HG02610 (cell line): ENCODE measurements around the gene LRRC37B.
"Not testable (repeated sequence)": the region's sequence is repeated elsewhere in the genome, so short reads cannot be mapped to it uniquely, and the experiment has no call there.

Source experiments
- ATAC-seq: cut with Tn5 transposase; IDR thresholded peaks from one replicate; pipeline ENCODE4 v1.9.1; 2021; ENCODE audit warnings: mild to moderate bottlenecking, moderate library complexity; ENCODE audit not compliant: unreplicated experiment

LRRC37B gene

GRCh38 chr17:32006957-32007462 is at the start of gene LRRC37B:
LRRC37B (plus strand) TSS chr17:32007383; CDS start chr17:32021393, 14,010 bp downstream.
- ATAC-seq, result peak; percentile 81

DNA sequence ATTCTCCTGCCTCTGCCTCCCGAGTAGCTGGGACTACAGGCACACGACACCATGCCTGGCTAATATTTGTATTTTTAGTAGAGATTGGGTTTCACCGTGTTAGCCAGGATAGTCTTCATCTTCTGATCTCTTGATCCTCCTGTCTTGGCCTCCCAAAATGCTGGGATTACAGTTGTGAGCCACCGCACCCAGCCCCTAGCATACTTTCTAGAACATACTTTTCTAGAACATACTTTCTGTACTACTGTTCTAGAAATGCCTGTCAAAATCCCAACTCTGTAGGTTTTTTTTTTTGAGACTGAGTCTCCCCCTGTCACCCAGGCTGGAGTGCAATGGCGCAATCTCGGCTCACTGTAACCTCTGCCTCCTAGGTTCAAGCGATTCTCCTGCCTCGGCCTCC is 43.1 kb upstream of the LRRC37B start:
- ATAC-seq, result not testable (repeated sequence)

- no peak for ATAC-seq
Measured at GRCh38 chr17:31967648-31968047, 39.5 kb upstream of the LRRC37B start.

DNA sequence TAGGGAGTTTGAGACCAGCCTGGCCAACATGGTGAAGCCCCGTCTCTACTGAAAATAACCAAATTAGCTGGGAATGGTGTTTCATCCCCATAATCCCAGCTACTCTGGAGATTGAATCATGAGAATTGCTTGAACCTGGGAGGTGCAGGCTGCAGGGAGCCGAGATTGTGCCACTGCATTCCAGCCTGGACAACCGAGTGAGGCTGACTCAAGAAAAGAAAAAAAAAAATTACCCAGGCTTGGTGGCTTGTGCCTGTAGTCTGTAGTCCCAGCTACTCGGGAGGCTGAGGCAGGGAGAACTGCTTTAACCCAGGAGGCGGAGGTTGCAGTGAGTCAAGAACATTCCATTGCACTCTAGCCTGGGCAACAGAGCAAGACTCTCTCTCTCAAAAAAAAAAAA is 36.8 kb upstream of the LRRC37B start:
- ATAC-seq, result not testable (repeated sequence)

DNA sequence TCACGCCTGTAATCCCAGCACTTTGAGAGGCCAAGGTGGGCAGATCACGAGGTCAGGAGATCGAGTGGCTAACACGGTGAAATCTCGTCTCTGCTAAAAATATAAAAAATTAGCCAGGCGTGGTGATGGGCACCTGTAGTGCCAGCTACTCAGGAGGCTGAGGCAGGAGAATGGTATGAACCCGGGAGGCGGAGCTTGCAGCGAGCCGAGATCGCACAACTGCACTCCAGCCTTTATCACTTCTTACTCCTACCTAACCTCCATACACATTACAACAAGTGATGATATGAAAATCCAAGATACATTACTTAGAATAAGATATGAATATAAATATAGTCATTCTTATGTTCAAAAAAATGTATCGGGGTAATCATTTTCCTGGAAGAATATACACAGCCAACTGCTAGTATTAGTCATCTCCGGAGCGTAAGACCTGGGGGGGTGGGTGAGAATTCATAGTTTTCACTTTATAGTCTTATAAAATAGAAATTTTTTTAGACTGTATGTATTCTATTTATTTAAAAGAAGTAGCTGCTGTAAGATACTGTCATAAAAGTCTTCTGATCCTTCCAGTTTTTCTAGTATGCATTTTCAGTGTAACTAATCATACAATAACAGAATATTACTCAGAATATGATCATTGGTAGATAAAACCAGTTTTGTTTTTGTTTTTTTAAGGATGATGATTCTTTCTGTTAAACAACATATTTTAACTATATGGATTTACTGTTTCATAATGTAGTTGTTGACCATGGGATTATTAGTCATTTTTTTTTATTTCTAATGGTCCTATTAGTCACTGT is 32.7 kb upstream of the LRRC37B start:
- not testable (repeated sequence) for ATAC-seq

GRCh38 chr17:31975391-31975790 is 31.8 kb upstream of the LRRC37B start:
- not testable (repeated sequence) for ATAC-seq

DNA sequence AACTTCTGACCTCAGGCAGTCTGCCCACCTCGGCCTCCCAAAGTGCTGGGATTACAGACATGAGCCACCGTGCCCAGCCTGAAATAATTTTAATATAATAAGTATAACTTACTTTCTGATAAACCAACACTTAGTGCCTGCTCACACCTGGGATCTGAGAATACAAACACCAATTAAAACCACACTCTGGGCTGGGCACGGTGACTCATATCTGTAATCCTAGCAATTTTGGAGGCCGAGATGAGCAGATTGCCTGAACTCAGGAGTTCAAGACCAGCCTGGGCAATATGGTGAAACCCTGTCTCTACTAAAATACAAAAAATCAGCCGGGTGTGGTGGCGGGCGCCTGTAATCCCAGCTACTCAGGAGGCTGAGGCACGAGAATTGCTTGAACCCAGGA is 15.4 kb upstream of the LRRC37B start:
- ATAC-seq, result not testable (repeated sequence)

DNA sequence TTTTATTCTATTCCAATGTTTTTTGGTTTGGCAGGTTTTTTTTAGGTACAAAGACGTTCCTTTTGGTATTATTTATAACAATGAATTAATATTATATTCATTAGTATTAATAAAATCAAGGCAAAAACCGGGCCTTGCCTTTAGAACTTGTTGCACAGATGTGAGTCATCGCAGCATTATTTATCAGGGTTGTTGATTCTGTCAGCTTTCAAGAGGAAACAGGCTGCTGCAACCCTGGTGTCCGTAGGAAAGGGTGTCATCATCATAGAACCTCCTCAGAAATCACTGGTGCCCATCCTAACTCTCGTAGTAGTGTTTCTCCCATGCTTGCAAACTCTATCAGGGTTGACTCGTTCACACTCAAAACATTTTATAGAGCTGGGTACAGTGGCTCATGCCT is 10.2 kb upstream of the LRRC37B start:
- ATAC-seq, result no peak

GRCh38 chr17:32007463-32008298 is 498 bp downstream of the LRRC37B start:
- peak; percentile 35 for ATAC-seq

DNA sequence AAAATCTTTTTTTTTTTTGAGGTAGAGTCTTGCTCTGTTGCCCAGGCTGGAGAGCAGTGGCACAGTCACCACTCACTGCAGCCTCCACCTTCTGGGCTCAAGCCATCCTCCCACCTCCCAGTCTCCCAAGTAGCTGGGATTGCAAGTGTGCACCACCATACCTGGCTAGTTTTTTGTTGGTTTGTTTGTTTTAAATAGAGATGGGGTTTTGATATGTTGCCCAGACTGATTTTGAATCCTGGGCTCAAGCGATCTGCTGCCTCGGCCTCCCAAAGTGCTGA is 2.0 kb downstream of the LRRC37B start:
- ATAC-seq, result no peak

- no peak for ATAC-seq
Measured at GRCh38 chr17:32010114-32010513, 2.9 kb downstream of the LRRC37B start.

DNA sequence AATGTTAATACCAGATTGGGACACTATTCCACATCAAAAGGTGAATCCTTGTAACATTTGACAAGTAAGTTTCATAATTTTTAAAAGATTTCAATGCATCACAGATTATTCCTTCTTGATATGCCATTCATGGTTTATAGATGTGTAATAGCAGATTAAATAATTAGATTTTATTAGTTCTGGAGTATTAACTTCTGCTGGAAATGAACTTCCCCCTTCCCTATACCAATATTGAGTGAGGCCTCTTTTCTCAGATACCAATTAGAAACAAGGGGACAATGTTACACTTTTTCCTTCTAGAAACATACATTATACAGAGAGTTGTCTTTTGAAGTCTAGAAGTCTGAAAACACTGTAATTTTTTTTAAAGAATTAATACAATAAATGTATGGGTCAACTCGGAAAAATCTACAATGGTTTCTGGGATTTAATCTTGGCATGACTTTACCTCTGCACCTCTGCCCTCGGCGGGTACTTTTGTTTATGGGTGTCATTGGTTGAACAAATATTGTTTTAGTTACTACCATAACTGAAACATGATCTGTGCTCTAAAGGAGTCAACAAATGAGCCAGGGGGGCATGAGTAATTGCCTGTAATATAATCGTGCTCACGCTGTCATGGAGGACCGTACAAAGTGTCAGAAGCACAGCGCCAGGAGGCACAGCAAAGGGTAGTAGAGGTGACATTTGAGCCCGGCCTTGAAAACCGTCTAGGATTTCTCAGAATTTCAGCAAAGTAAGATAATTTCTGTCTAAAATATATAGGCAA is 8.2 kb downstream of the LRRC37B start:
- no peak for ATAC-seq

DNA sequence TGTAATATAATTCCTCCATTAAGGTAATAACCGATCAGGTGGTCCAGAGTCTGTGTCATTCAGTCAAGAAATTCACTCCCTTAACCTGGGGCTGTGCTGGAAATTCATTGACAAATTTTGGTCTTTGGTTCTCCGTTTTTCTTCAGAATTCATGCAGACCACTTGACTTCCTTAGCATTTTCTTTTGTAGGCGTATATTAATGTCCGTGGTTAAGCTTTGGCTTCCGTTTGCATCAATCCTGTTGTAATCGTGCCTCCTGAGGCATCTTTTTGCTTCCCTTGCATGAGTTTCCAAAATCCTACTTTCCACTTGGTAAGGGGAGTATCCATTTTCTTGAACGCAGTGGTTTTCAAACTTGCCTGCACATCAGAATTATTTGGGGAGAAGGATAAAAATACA is 9.0 kb downstream of the LRRC37B start:
- no peak for ATAC-seq

GRCh38 chr17:32019228-32019627 is 12.0 kb downstream of the LRRC37B start:
- no peak for ATAC-seq

- ATAC-seq, result no peak
Measured at GRCh38 chr17:32020943-32021614, 13.9 kb downstream of the LRRC37B start.

GRCh38 chr17:32021615-32021955 is 14.4 kb downstream of the LRRC37B start:
- no peak for ATAC-seq

GRCh38 chr17:32022554-32022953 is 15.4 kb downstream of the LRRC37B start:
- ATAC-seq, result not testable (repeated sequence)

GRCh38 chr17:32027271-32027670 is 20.1 kb downstream of the LRRC37B start:
- not testable (repeated sequence) for ATAC-seq

DNA sequence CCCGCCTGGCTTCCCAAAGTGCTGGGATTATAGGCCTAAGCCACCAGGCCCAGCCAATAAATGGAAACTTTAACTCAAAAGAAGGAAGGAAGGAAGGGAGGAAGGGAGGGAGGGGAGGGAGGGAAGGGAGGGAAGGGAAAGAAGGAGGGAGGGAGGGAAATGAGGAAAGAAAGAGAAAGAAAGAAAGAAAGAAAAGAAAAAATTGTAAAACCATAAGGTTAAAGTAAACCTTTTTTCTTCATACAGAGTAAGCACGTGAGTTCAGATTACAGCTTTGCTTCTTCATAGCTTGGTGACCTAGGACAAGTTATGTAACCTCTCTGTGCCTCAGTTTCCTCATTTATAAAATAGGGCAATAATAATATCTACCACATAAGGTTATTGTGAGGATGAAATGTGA is 26.0 kb downstream of the LRRC37B start:
- ATAC-seq, result no peak

DNA sequence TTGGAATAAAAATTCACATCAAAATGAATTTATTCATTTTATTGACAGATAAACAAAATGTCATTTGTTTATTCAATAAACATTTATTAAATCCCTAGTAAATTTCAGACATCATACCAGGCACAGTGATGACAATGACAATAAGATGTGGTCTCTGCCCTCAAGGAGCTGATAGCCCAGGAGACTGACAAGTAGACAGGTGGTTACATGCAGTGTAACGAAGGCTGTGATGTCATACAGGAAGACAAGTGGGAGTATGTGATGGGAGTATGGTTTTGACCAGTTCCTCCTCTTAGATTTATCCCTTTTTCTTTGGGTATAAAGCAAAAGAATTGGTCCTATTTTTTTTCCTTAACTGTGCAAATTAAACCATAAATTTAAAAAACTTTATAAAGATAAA is 26.6 kb downstream of the LRRC37B start:
- ATAC-seq, result not testable (repeated sequence)

DNA sequence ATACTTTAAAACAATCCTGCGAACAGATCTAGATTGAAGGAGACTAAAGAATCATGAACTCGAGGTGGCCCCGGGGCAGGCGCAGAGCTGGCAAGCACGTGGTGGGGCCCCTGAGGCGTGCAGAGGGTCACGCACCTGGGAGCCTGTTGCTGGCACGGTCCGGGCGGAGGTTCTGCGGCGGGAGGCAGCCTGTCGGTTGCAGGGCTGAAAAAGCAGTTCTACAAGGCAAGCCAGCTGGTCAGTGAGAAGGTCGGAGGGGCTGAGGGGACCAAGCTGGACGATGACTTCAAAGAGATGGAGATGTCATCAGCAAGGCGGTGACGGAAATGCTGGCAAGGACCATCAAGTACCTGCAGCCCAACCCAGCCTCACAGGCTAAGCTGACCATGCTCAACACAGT is 33.1 kb downstream of the LRRC37B start:
- not testable (repeated sequence) for ATAC-seq
